ENCODE results near the gene TTC7B.

GRCh38 chr14:90726656-90727055 is 89.6 kb downstream of the TTC7B start:
- TF ChIP-seq CTCF (conservative IDR thresholded peaks at IDR 0.05 in 1 of 2, IDR thresholded peaks at IDR 0.05 in 1 of 2; ENCODE audit: low read depth in 1 of 2, low read length in 2 of 2) = peak in 1 of 2 donors; percentile 30
- no peak for TF ChIP-seq EZH2 (IDR thresholded peaks at IDR 0.05; ENCODE audit: low read length, missing control alignments)

Measured in fibroblast of lung (primary cell).